Measurements from ENCODE around the gene MYH14. TPM values are rescaled to one million over a fixed set of nuclear protein-coding genes. Genes with fewer than 3 reads are reported as not detected.

The MYH14 gene
- polyA plus RNA-seq, 3 donors = not detected

GRCh38 chr19:50313812-50314536, 110.6 kb downstream of the MYH14 start:
- H3K27me3 ChIP-seq (ENCODE audit: control insufficient read depth in 2 of 2, insufficient read depth in 2 of 2, low read length in 2 of 2) = peaks cover 40 to 75% of the 10 kb centered on the region in 2 donors
- Mint-ChIP-seq H3K36me3 (peaks cover 0 to 2% of the 10 kb centered on the region in 2 donors), H3K27me3 (ENCODE audit: low read depth in 3 of 3) (peaks cover 66 to 86% (median 85%) of the 10 kb centered on the region in 3 donors), H3K9me3 (peaks cover 0 to 32% (median 9%) of the 10 kb centered on the region in 7 donors), H3K27ac (no peak overlapping the region), H3K4me3 (peak overlapping the region; percentile 9 to 83), H3K4me1 (peaks cover 3% of the 10 kb centered on the region)
- no peak overlapping the region for H2AFZ ChIP-seq (ENCODE audit: insufficient read depth, low read depth, low read length, poor library complexity, severe bottlenecking)
- no peaks in the 10 kb centered on the region for H3K36me3 ChIP-seq (replicated peaks in 1 of 2; ENCODE audit: control insufficient read depth in 1 of 2, insufficient read depth in 2 of 2, low read length in 2 of 2)
- H3K4me1 ChIP-seq (ENCODE audit: control insufficient read depth in 1 of 2, insufficient read depth in 2 of 2, low read length in 2 of 2) = peaks cover 0 to 4% of the 10 kb centered on the region in 2 donors
- H3K79me2 ChIP-seq (ENCODE audit: insufficient read depth, low read length) = no peaks in the 10 kb centered on the region
- no peak overlapping the region for H3K4me2 ChIP-seq (replicated peaks; ENCODE audit: extremely low read depth, low read length, poor library complexity, severe bottlenecking)
- no peak overlapping the region for H3K9ac ChIP-seq (ENCODE audit: insufficient read depth, low read length, poor library complexity, severe bottlenecking)
- H4K20me1 ChIP-seq (ENCODE audit: insufficient read depth, low read length) = no peaks in the 10 kb centered on the region
- H3K4me3 ChIP-seq (replicated peaks in 1 of 3; ENCODE audit: low read depth in 2 of 3, low read length in 3 of 3) = no peak overlapping the region
- intact Hi-C loops (cut with micrococcal nuclease) = no loop called here
- 11% methylated on average over 9 of the region's 20 CpGs for WGBS (ENCODE audit: insufficient coverage)
- DNase-seq = no peak
- H3K9me3 ChIP-seq (replicated peaks in 1 of 2; ENCODE audit: control insufficient read depth in 1 of 2, insufficient read depth in 1 of 2, low read length in 2 of 2) = peaks cover 0 to 24% of the 10 kb centered on the region in 2 donors
- no peak overlapping the region for H3K27ac ChIP-seq (ENCODE audit: low read depth in 1 of 2, low read length in 2 of 2)
- TF ChIP-seq CTCF (IDR thresholded peaks at IDR 0.05) = no peak

- peaks cover 40 to 72% of the 10 kb centered on the region in 2 donors for H3K27me3 ChIP-seq (ENCODE audit: control insufficient read depth in 2 of 2, insufficient read depth in 2 of 2, low read length in 2 of 2)
- H3K4me2 ChIP-seq (replicated peaks; ENCODE audit: extremely low read depth, low read length, poor library complexity, severe bottlenecking) = no peak overlapping the region
- no peak for TF ChIP-seq CTCF (IDR thresholded peaks at IDR 0.05)
Measured at GRCh38 chr19:50314724-50315708, 111.6 kb downstream of the MYH14 start.

More at GRCh38 chr19:50314724-50315708, 111.6 kb downstream of the MYH14 start:
- Mint-ChIP-seq H3K4me3 (peak overlapping the region in 1 of 2 donors; percentile 76), H3K27ac (no peak overlapping the region), H3K36me3 (peaks cover 0 to 4% of the 10 kb centered on the region in 2 donors), H3K4me1 (peaks cover 3% of the 10 kb centered on the region), H3K9me3 (peaks cover 0 to 32% (median 8%) of the 10 kb centered on the region in 7 donors), H3K27me3 (ENCODE audit: low read depth in 3 of 3) (peaks cover 64 to 84% (median 81%) of the 10 kb centered on the region in 3 donors)
- Histone ChIP-seq H3K4me3 (replicated peaks in 1 of 3; ENCODE audit: low read depth in 2 of 3, low read length in 3 of 3) (no peak overlapping the region), H3K9ac (ENCODE audit: insufficient read depth, low read length, poor library complexity, severe bottlenecking) (no peak overlapping the region), H3K79me2 (ENCODE audit: insufficient read depth, low read length) (no peaks in the 10 kb centered on the region), H3K4me1 (ENCODE audit: control insufficient read depth in 1 of 2, insufficient read depth in 2 of 2, low read length in 2 of 2) (peaks cover 0 to 4% of the 10 kb centered on the region in 2 donors), H3K27ac (ENCODE audit: low read depth in 1 of 2, low read length in 2 of 2) (no peak overlapping the region), H3K36me3 (replicated peaks in 1 of 2; ENCODE audit: control insufficient read depth in 1 of 2, insufficient read depth in 2 of 2, low read length in 2 of 2) (no peaks in the 10 kb centered on the region), H4K20me1 (ENCODE audit: insufficient read depth, low read length) (no peaks in the 10 kb centered on the region), H2AFZ (ENCODE audit: insufficient read depth, low read depth, low read length, poor library complexity, severe bottlenecking) (no peak overlapping the region), H3K9me3 (replicated peaks in 1 of 2; ENCODE audit: control insufficient read depth in 1 of 2, insufficient read depth in 1 of 2, low read length in 2 of 2) (peaks cover 0 to 24% of the 10 kb centered on the region in 2 donors)
- WGBS (ENCODE audit: insufficient coverage) = 8% methylated on average over 18 of the region's 40 CpGs
- DNase-seq = no peak
- intact Hi-C loops (cut with micrococcal nuclease) = no loop called here

Measured in CD14-positive monocyte (primary cell).